HG03280 (cell line): Measurements from ENCODE around the gene NAT9.

Source experiments
- ATAC-seq: cut with Tn5 transposase; IDR thresholded peaks from one replicate; pipeline ENCODE4 v1.9.1; 2021; ENCODE audit warnings: mild to moderate bottlenecking, moderate library complexity; ENCODE audit not compliant: unreplicated experiment

The NAT9 gene

DNA sequence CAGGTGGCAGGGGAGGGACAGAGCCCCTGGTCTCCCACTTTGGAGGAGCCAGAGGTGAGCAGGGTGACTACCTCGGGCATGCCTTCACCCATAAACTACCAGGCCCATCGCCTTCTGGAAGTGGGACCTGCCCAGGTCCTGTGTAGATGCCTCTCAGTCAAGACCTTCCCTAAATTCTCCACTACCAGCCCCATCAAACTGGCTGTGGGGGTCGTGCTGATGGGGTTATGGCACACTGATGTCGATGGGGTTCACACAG, 44.9 kb downstream of the NAT9 start:
- ATAC-seq: no peak

DNA sequence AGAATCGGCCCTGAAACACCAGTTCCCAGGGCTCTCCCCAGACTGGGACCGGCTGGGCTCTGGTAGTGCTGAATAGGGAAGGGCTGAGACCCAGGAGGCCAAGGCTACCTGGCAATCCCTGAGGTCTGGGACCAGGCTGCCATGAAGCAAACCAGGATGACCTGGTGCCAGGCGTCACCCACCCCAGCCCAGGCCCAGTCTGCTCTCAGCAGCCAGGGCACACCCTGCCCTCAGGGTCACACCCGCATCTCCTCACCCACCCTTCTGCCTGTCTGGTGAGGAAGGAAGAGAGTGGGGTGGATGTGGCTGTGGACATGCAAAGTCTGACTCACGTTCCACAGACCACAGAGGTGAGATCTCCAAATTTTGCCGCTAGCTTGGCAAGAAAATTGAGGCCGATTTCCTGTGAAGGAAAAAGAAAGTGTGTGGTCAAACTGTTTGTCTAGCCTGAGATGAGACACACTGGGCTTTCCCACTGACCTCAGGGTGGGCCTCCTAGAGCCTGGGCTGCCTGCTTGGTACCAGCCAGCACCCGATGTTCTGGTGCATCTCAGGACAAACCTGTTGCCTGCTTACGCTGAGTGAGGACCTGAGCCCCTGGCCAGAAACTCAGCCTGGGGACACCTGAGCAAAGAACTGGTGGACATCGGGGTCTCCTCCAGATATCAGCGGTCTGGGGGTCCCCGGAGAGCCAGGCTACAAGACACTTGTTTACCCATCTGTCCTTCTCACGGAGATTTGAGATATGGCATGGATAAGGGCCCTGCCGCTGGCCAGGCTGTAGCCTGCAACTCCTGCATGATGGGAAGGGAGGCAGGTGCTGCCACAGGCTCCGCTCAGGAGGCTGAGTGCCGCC, 45.4 kb downstream of the NAT9 start:
- no peak for ATAC-seq

DNA sequence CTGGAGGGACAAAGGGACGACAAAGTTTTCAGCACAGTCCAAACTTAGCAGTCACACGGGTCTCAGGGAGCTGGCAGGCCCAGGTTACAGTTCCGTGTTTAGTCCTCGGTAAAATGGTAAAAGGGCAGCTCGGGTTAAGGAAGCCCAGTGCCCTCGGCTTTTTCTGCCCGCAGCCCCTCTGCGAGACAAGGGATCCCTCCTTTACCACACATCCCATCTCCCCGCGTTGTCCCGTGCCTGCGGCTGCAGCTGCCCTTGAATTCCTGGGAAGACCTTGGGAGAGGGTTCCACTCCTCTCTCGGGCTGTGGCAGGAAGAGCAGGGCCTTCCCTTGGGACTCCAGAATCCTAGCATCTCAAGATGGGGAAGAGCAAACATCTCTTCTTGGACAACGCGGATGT, 46.3 kb downstream of the NAT9 start:
- ATAC-seq: no peak

DNA sequence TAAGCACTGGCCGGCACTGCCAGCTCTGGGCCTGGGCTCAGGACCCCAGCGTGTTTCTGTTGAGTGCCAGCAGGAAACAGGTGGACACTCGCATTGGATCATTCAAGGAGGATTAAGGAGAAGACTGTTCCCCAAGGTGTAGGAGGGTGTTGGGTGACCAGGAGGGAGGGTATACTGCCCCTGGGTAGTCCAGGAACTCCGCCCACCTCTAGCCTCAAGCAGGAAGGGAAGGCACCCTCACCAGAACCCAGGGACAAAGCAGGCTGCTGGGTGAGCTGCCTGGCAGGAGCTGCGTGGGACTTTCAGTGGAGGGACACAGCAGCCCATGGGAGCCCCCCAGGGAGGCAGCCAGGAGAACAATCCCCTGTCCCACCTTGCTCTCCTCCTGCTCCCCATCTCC, 46.8 kb downstream of the NAT9 start:
- ATAC-seq: no peak

DNA sequence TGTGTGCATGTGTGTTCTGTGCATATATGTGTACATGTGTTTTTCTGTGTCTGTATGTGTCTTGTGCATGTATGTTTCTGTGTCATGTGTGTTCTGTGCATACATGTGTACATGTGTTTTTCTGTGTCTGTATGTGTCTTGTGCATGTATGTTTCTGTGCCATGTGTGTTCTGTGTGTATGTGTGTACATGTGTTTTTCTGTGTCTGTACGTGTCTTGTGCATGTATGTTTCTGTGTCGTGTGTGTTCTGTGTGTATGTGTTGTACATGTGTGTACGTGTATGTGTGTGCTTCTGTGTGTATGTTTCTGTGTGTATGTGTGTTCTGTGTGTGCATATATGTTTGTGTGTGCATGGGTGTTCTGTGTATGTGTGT, 47.5 kb downstream of the NAT9 start:
- no peak for ATAC-seq

DNA sequence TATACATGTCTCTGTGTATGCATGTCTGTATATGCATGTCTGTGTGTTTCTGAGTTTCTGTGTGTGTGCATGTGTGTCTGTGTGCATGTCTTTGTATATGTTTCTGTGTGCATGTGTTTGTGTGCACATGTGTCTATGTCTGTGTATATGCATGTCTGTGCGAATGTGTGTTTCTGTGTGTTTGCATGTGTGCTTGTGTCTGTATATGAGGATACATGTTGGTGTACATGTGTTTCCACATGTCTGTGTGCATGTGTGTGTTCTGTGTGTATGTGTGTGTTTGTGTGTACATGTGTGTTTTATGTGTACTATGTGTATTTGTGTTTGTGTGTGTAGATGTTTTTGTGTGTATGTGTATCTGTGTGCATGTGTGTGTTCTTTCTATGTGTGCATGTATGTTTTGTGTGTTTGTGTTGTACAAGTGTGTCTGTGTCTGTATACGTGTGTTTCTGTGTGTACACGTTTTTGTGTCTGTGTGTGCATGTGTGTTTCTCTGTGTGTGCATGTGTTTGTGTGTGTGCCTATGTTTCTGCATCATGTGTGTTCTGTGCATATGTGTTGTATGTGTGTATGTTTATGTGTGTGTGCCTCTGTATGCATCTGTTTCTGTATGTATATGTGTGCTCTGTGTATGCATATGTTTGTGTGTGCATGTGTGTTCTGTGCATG, 48.0 kb downstream of the NAT9 start:
- no peak for ATAC-seq

DNA sequence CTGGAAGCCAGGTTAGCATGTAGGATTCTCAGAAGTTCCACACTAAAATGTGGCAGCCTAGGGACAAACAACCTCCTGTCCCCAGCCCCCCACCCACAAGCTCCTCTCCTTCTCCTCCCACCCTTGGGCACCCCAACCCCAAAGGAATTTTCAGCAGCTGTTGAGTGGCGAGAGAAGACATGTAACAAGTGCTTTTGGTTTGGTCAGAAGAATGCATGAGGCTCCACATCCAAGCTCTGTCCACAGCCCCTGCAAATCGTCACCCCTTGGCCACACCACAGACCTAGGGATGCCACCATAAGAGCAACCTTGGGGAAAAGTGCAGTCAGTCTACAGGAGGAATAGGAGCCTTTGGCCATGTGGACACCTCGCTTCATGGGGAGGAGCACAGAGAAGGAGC, 51.0 kb downstream of the NAT9 start:
- no peak for ATAC-seq

DNA sequence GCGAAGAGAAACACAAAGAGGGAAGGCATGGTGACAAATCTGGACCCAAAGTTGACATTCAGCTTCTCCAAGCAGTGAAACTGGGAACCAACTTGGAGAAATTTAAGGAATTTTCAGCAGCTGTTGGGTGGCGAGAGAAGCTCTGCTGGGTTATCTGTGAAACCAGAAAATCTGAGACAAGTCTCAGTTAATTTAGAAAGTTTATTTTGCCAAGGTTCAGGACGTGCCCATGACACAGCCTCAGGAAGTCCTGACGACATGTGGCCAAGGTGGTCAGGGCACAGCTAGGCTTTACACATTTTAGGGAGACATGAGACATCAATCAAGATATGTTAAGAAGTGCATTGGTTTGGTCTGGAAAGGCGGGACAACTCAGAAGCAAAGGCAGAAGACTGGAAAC, 52.3 kb downstream of the NAT9 start:
- ATAC-seq: no peak

DNA sequence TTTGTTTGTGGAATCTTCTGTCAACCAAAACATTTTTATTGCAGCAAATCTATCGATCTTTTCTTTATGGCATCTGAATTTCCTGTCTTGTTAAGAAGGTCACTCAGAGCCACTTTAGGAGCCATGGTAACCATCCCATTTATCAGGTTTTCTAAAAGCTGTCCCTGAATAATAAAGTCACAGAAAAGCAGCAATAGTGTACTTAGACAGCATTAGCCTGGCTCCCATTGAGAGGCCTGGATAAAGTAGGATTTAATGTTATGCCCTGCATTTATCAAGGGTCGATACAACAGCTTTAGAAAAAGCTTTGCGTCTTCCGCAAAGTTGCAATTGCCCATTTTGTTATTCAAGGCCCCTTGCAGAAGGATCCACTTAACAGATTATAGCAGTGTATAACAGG, 53.4 kb downstream of the NAT9 start:
- no peak for ATAC-seq
